SIG-M5 treated with dmso at 0.1 percent for 504 hours (cell line): ENCODE measurements around the gene THOC7.

ENCODE experiments used
- DNase-seq: peaks from one replicate; lab custom pipeline; 2025; ENCODE audit not compliant: unreplicated experiment; lab: John Stamatoyannopoulos, UW

The THOC7 gene

DNA sequence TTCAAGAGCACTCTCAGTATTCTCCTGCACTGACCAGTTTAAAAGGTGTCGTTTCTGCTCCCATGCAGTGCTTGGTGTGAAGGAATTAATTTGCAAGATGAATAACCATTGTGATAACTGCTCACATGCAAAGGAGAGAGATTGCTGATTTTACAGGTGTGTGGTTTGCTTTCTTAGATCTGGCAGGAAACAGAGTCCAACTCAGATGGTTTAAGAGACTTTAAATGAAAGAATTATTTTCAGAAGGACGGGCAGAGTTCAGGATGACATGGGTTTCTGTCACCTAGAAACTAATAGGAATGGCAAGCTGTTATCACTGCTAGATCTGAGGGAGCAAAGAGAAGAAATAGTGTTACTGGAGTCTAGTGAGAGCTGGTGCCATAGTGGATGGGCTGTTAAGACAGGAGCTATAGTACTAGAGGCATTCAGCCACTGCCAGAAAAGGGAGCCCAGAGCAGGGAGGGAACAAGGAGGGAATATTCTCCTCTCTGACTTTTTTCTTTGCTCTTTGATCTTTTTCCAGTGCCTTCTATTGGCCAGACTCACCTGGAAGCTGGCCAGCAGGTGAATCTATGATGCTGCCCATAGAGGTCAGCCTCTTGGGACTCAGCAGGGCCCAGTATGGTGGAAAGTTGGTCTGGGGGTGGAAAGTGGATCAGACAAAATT lies 14.9 kb upstream of the THOC7 start:
- DNase-seq = no peak

- DNase-seq = no peak
Measured at GRCh38 chr3:63877737-63878393, 14.3 kb upstream of the THOC7 start.

- DNase-seq = no peak
Measured at GRCh38 chr3:63876260-63876659, 12.7 kb upstream of the THOC7 start.

DNA sequence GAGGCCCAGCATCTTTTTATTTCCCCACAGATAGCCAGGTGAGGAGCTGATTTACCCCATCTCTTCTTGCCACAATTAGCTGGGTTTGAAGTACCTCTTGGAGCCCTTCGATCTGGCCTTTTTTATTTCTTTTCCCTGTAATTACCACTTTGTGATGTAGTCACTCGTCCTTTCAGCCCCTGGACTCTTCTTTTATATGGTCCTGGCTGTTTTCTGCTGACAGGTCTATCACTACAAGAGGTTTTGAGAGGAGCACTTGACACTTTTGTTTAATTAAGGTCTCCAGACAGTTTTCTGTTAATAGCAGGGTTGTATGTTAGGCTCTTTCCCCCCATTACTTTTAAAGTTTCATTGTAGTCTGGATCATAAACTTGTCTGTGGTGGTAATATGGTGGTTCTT lies 11.9 kb upstream of the THOC7 start:
- DNase-seq = no peak

GRCh38 chr3:63874769-63875168 lies 11.2 kb upstream of the THOC7 start:
- no peak for DNase-seq

GRCh38 chr3:63872135-63872924 lies 8.7 kb upstream of the THOC7 start:
- peak; percentile 95 for DNase-seq

DNA sequence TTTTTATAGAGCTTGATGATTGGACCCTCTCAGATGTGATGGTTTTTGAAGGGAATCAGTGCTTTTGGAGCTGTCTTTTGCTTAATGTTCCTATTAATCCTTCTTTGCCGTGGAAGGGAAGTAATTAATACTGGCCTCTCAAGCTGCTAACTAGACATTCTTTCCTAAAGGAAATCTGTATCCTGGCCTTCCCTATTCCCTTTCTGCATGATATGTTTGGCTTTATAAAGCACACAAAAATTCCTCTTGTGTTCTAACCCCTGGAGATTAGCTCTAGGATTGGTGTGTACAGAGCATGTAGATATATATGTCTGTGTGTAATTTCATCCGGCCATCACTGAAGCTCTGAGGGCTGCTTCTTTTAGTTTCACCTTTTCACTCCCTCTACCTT lies 7.0 kb upstream of the THOC7 start:
- no peak for DNase-seq

DNA sequence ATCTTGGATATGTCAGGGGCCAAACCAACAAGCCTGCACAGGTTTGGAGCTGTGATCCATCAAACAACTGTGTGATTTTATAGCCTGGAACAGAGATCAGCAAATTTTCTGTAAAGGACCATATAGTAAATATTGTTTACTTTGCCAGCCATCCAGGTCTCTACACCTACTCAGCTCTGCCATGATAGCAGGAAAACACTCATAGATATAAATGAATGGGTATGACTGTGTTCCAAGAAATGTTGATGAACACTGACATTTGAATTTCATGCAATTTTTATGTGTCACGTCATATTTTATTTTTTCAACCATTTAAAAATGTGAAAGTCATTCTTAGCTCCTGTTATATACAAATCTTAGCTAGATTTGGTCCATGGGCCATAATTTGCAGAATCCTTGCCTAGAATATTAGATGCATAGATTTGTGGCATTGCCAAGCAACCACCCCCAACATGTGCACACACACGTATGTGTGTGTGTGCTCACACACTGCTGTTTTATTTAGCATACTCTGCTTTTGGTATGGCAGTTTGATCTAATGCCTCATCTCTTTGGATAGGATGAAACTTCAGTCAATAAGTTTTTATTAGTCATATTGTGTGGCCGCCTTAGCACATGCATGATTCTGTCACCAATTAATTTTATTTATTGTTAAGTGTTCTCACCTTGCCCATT lies 6.5 kb upstream of the THOC7 start:
- no peak for DNase-seq

DNA sequence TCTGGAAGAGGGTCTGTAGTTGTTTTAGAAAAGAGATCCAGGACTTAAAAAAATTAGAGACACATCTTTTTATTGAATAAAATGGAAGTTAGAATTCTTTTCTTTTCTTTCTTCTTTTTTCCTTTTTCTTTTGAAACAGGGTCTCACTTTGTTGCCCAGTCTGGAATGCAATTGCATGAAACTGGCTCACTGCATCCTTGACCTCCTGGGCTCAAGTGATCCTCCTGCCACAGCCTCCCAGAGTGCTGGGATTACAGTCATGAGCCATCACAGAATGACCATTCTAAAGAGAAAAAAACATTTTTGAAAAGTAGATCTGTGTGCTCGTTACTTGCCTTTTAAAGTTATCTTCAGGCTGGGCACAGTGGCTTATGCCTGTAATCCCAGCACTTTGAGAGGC lies 3.6 kb upstream of the THOC7 start:
- no peak for DNase-seq

DNA sequence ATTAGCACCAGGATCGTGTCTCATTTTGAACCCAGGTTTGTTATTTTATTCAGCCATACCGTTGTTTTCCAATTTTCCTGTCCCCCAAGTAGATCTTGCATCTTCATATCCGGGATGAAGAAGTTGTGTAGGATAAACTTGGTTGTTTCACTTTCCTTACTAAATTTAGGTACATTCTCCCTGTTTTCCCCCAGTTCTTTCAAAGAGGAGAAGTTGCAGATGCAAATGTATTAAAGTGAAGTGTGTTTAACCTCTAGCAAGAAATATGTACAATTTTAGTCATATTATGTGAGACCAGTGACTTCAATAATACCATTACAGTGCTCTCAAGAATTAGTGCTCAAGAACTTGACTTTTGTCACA lies 1.3 kb upstream of the THOC7 start:
- DNase-seq = no peak

DNA sequence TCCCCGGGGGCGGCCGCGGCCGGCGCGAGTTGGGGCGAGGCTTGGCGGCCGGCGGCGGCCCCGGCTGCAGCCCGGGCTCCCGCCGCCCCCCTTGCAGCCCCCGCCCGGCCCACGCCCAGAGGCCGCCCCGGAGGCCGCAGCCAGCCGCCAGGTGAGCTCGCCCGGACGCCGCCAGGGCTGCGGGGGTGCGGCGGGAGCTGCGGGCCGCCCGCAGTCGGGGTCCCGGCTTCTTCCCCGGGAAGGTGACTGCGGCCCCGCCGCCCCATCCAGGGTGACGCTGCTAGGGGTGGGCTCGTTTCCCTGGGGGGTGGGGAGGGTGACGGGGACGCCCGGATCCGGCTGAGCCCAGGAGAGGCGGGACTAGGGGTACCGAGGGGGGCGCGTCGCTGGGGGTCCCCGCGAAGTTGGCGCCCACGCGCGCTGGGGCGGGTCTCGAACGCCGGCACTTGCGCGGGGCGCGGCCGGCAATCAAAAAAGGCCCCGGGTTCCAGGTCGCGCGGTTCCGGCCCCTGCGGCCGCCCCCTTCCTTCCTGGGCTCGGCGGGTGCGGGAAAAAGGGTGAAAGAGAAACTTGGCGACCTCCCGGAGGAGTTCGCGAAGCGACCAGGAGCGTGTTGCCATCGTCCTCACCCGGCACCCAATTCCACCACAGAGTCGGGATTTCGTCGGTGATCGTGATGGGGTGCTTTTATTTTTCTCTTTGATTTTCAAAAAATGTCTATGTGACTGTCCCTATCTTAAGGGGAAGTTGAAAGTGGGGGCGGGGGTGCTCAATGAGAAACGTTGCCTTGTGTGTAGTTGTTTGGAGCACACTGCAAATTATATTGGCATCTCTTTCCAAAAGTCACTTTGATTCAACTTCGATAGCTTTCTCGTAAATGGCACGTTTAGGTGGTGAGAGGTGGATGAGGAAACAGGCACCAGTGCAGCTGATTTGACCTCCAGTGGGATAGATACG lies 681 bp upstream of the THOC7 start:
- peak; percentile 82 for DNase-seq

DNA sequence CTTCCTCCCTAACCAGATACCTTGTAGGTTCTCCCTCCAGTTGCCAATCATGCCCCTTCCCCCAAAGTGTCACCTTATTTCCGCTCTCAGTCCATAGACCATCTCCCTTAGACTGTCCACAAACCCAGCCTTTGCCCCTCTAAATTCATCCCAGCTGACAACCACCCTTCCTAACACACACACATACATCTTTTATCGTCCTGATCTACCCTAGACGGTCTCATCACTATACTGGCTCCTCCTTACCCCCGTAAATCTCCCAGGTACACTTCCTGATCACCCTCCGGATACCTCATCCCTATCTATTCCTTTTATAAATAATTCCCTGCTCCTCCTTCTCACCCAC lies 828 bp downstream of the THOC7 start:
- peak; percentile 48 for DNase-seq

GRCh38 chr3:63861306-63861705 lies 2.3 kb downstream of the THOC7 start:
- no peak for DNase-seq

- DNase-seq = no peak
Measured at GRCh38 chr3:63860776-63861175, 2.8 kb downstream of the THOC7 start.

GRCh38 chr3:63857311-63857710 lies 6.3 kb downstream of the THOC7 start:
- no peak for DNase-seq

- no peak for DNase-seq
Measured at GRCh38 chr3:63855333-63855940, 8.2 kb downstream of the THOC7 start.

- no peak for DNase-seq
Measured at GRCh38 chr3:63853106-63853505, 10.5 kb downstream of the THOC7 start.

DNA sequence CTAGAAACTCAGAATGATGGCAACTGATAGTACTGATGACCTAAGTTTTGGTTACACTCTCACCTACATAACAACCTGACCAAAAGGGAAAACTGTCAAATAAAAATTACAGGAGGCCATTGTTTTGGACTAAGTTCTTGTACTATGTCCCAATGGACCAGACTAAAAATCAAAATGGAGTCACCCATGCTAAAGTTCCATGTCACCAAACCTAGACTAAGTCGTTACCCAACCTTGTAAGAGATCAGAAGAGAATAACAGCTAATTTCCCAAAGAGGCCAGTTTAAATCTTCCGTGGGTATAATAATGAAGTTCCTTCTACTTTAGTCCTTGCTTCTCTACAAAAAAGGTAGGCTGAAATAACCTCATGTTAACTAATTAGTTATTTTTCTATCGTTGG lies 12.3 kb downstream of the THOC7 start:
- DNase-seq = no peak

DNA sequence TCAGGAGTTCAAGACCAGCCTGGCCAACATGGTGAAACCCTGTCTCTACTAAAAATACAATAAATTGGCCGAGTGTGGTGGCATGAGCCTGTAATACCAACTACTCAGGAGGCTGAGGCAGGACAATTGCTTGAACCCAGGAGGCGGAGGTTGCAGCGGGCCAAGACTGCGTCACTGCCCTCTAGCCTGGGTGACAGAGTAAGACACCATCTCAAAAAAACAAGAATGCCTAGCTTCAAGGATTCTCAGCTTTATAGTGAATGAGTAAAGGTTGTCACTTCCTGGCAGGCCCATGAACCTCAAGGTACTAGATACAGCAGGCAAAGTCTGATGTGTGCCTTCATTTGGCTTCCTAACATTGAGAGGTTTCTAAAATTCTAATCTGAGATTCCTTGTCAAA lies 14.4 kb downstream of the THOC7 start:
- DNase-seq = no peak

DNA sequence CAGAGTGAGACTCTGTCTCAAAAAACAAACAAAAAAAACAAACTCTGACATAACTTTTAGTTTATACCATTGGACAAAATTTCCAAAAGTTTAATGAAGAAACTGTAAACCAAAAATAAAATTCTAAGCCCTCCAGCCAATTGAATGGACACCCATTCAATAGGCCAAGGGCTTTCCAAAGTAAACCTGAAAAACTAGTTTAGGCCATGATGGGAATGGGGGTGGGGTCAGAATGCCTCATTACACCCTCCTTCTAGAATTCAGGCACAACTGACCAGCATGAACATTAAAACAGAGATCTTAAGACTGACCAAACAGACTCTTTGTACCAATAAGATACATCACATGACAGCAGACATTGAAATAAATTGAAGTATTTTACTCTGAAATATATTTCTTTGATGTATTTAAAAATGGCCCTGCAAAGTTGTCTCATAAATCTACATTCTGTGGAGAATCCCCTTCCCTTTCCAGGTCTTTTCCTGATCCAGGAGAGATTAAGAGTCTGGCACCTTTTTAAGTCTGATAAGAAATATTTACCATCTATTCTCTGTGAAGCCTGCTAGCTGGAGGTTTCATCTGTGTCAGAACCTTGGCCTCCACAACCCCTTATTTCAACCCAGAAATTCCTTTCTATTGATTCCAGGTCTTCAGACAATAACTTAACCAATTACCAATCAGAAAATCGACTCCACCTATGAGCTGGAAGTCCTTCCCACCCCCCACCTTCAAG lies 15.7 kb downstream of the THOC7 start:
- DNase-seq = peak; percentile 77
